C4-2B (cell line): ENCODE results near the gene SH3RF3.

ENCODE experiments used
- ZFX ChIP-seq: fragments of 450-650 bp; IDR thresholded peaks from 2 replicates; pipeline ENCODE4 v1.6.1; 2017
- TF ChIP-seq, protein P1 (sequence below): fragments of 450-650 bp; conservative IDR thresholded peaks from 2 replicates; pipeline ENCODE4 v1.5.1; 2017; ENCODE audit warnings: mild to moderate bottlenecking

DNA sequence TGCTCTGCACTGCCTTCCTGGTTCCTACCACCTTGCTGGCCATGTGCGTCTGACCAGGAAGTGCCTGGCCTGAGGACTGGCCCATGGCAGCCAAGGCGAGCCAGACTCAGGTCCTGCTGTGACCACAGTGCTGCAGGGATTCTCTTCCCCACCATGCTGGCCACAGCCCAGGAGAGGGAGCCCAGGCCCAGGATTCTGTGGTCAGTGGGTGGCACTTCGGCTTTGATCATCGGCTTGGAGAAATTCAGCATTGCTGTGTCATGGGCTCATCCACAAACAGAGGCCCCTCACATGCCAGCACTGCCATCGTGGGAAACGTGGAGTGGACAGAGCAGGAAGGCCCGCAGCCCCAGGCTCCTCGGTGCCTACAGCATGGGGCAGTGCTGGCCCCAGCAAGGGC is 273.2 kb downstream of the SH3RF3 start:
- TF ChIP-seq, protein P1, sequence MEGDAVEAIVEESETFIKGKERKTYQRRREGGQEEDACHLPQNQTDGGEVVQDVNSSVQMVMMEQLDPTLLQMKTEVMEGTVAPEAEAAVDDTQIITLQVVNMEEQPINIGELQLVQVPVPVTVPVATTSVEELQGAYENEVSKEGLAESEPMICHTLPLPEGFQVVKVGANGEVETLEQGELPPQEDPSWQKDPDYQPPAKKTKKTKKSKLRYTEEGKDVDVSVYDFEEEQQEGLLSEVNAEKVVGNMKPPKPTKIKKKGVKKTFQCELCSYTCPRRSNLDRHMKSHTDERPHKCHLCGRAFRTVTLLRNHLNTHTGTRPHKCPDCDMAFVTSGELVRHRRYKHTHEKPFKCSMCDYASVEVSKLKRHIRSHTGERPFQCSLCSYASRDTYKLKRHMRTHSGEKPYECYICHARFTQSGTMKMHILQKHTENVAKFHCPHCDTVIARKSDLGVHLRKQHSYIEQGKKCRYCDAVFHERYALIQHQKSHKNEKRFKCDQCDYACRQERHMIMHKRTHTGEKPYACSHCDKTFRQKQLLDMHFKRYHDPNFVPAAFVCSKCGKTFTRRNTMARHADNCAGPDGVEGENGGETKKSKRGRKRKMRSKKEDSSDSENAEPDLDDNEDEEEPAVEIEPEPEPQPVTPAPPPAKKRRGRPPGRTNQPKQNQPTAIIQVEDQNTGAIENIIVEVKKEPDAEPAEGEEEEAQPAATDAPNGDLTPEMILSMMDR: no peak
- no peak for TF ChIP-seq ZFX
